ENCODE measurements around the gene COL8A2. TPM values are rescaled to one million over a fixed set of nuclear protein-coding genes. Genes with fewer than 3 reads are reported as not detected.

The COL8A2 gene
- total RNA-seq, 1 donor from 2014 or later, result 0.10 TPM

- no peak overlapping the region for H3K27ac Mint-ChIP-seq
- H3K4me3 Mint-ChIP-seq (ENCODE audit: low read depth), result no peak overlapping the region
- no peak for DNase-seq (ENCODE audit: low spot score, unreplicated experiment)
- no peaks in the 10 kb centered on the region for H3K9me3 Mint-ChIP-seq (ENCODE audit: low read depth)
- peaks cover 10% of the 10 kb centered on the region for H3K4me1 Mint-ChIP-seq (ENCODE audit: low read depth)
- no peaks in the 10 kb centered on the region for H3K27me3 Mint-ChIP-seq
- no peak for TF ChIP-seq CTCF (IDR thresholded peaks at IDR 0.05; ENCODE audit: unreplicated experiment)
- peaks cover 1% of the 10 kb centered on the region for H3K36me3 Mint-ChIP-seq (ENCODE audit: insufficient read depth)
Observed at GRCh38 chr1:36092166-36092797, 32.7 kb downstream of the COL8A2 start.

GRCh38 chr1:36091698-36092097 is 33.3 kb downstream of the COL8A2 start:
- H3K27ac Mint-ChIP-seq, result no peak overlapping the region
- H3K4me3 Mint-ChIP-seq (ENCODE audit: low read depth), result peak overlapping the region; percentile 48
- peaks cover 1% of the 10 kb centered on the region for H3K36me3 Mint-ChIP-seq (ENCODE audit: insufficient read depth)

GRCh38 chr1:36091141-36091540 is 33.9 kb downstream of the COL8A2 start:
- H3K9me3 Mint-ChIP-seq (ENCODE audit: low read depth), result no peaks in the 10 kb centered on the region
- TF ChIP-seq CTCF (IDR thresholded peaks at IDR 0.05; ENCODE audit: unreplicated experiment), result no peak
- DNase-seq (ENCODE audit: low spot score, unreplicated experiment), result no peak
- H3K4me1 Mint-ChIP-seq (ENCODE audit: low read depth), result peaks cover 10% of the 10 kb centered on the region
- no peak overlapping the region for H3K27ac Mint-ChIP-seq
- H3K27me3 Mint-ChIP-seq, result no peaks in the 10 kb centered on the region
- no peak overlapping the region for H3K4me3 Mint-ChIP-seq (ENCODE audit: low read depth)
- H3K36me3 Mint-ChIP-seq (ENCODE audit: insufficient read depth), result peaks cover 1% of the 10 kb centered on the region

More at GRCh38 chr1:36091698-36092097, 33.3 kb downstream of the COL8A2 start:
- no peak for DNase-seq (ENCODE audit: low spot score, unreplicated experiment)
- TF ChIP-seq CTCF (IDR thresholded peaks at IDR 0.05; ENCODE audit: unreplicated experiment), result no peak
- Mint-ChIP-seq H3K4me1 (ENCODE audit: low read depth) (peaks cover 10% of the 10 kb centered on the region), H3K9me3 (ENCODE audit: low read depth) (no peaks in the 10 kb centered on the region), H3K27me3 (no peaks in the 10 kb centered on the region)

- Mint-ChIP-seq H3K27me3 (no peaks in the 10 kb centered on the region), H3K4me1 (ENCODE audit: low read depth) (peaks cover 14% of the 10 kb centered on the region), H3K4me3 (ENCODE audit: low read depth) (peak overlapping the region; percentile 89), H3K27ac (peak overlapping the region; percentile 93), H3K36me3 (ENCODE audit: insufficient read depth) (peaks cover 1% of the 10 kb centered on the region), H3K9me3 (ENCODE audit: low read depth) (no peaks in the 10 kb centered on the region)
- DNase-seq (ENCODE audit: low spot score, unreplicated experiment), result no peak
- TF ChIP-seq CTCF (IDR thresholded peaks at IDR 0.05; ENCODE audit: unreplicated experiment), result no peak
Observed at GRCh38 chr1:36089393-36090121, 35.5 kb downstream of the COL8A2 start.

GRCh38 chr1:36088577-36089392 is 36.2 kb downstream of the COL8A2 start, which contains the start of gene ADPRS:
Gene ADPRS, plus strand, starts transcription at chr1:36088892. Its CDS starts 13 bp downstream, at chr1:36088905.
- Mint-ChIP-seq H3K27me3 (no peaks in the 10 kb centered on the region), H3K27ac (peak within 1 kb of the TSS; percentile 93), H3K4me1 (ENCODE audit: low read depth) (peaks cover 16% of the 10 kb centered on the region), H3K36me3 (ENCODE audit: insufficient read depth) (peaks cover 1% of the 10 kb centered on the region), H3K9me3 (ENCODE audit: low read depth) (no peaks in the 10 kb centered on the region), H3K4me3 (ENCODE audit: low read depth) (peak within 1 kb of the TSS; percentile 89)
- peak; percentile 100 for TF ChIP-seq CTCF (IDR thresholded peaks at IDR 0.05; ENCODE audit: unreplicated experiment)
- DNase-seq (ENCODE audit: low spot score, unreplicated experiment), result peak; percentile 79

All from progenitor cell of endocrine pancreas (in vitro differentiated cells).